CD14-positive monocyte (primary cell): ENCODE data around the gene SLC3A2. TPM values are rescaled to one million over a fixed set of nuclear protein-coding genes. Genes with fewer than 3 reads are reported as not detected.

Source experiments
- DNase-seq, 3 donors: peaks; one replicate each; pipeline ENCODE4 v3.0.0-alpha.2; 2011 to 2022
- H2AFZ ChIP-seq: 2 replicates; pipeline ENCODE4 v1.6.0; 2012; ENCODE audit warnings: mild to moderate bottlenecking, low read depth, low read length, inconsistent platforms; ENCODE audit not compliant: insufficient read depth, poor library complexity, severe bottlenecking
- H3K27ac ChIP-seq, 2 donors: 1 replicate in 1 of 2; 2 replicates in 1 of 2; pipeline ENCODE4 v1.5.1; 2012 to 2013; ENCODE audit warnings: low read length in 2 of 2, control low read depth in 1 of 2, inconsistent platforms in 1 of 2, low read depth in 1 of 2, mild to moderate bottlenecking in 1 of 2
- H3K27me3 ChIP-seq, 2 donors: one replicate each; pipeline versions ENCODE4 v1.6.0 to v1.6.1; 2011 to 2013; ENCODE audit warnings: low read length in 2 of 2; ENCODE audit not compliant: control insufficient read depth in 2 of 2, insufficient read depth in 2 of 2
- H3K36me3 ChIP-seq, 2 donors: replicated peaks in 1 of 2; 1 replicate in 1 of 2; 2 replicates in 1 of 2; pipeline versions ENCODE4 v1.5.1 to v1.6.1; 2012 to 2013; ENCODE audit warnings: low read length in 2 of 2, control low read depth in 1 of 2, inconsistent platforms in 1 of 2, mild to moderate bottlenecking in 1 of 2; ENCODE audit not compliant: insufficient read depth in 2 of 2, control insufficient read depth in 1 of 2
- H3K4me1 ChIP-seq, 2 donors: 1 replicate in 1 of 2; 2 replicates in 1 of 2; pipeline versions ENCODE4 v1.5.1 to v1.6.1; 2012 to 2013; ENCODE audit warnings: low read length in 2 of 2, control low read depth in 1 of 2, inconsistent platforms in 1 of 2, mild to moderate bottlenecking in 1 of 2, moderate library complexity in 1 of 2; ENCODE audit not compliant: insufficient read depth in 2 of 2, control insufficient read depth in 1 of 2
- H3K4me2 ChIP-seq: replicated peaks from 2 replicates; pipeline ENCODE3; 2012; ENCODE audit warnings: low read length, moderate library complexity, mild to moderate bottlenecking; ENCODE audit not compliant: poor library complexity, severe bottlenecking; ENCODE audit errors: extremely low read depth
- H3K4me3 ChIP-seq, 3 experiments: fragments of 200-600 bp in 1 of 3; sonication (generic) in 1 of 3; replicated peaks in 1 of 3; 1 replicate in 2 of 3; 2 replicates in 1 of 3; pipeline ENCODE4 v1.5.1; 2011 to 2013; ENCODE audit warnings: low read length in 3 of 3, mild to moderate bottlenecking in 3 of 3, control low read depth in 2 of 3, low read depth in 2 of 3, inconsistent platforms in 1 of 3, moderate library complexity in 1 of 3
- H3K79me2 ChIP-seq: 2 replicates; pipeline ENCODE4 v1.6.0; 2012; ENCODE audit warnings: mild to moderate bottlenecking, control low read depth, inconsistent platforms, low read length, moderate library complexity; ENCODE audit not compliant: insufficient read depth
- H3K9ac ChIP-seq: 2 replicates; pipeline ENCODE4 v1.6.0; 2017; ENCODE audit warnings: low read length, mild to moderate bottlenecking; ENCODE audit not compliant: insufficient read depth, poor library complexity, severe bottlenecking
- H3K9me3 ChIP-seq, 2 donors: replicated peaks in 1 of 2; 1 replicate in 1 of 2; 2 replicates in 1 of 2; pipeline versions ENCODE4 v1.5.1 to v1.6.1; 2012 to 2013; ENCODE audit warnings: low read length in 2 of 2, control low read depth in 1 of 2; ENCODE audit not compliant: control insufficient read depth in 1 of 2, insufficient read depth in 1 of 2
- H4K20me1 ChIP-seq: 2 replicates; pipeline ENCODE4 v1.6.0; 2012; ENCODE audit warnings: mild to moderate bottlenecking, low read length, control low read depth, moderate library complexity; ENCODE audit not compliant: insufficient read depth
- H3K27ac Mint-ChIP-seq, 7 donors: one replicate each; pipeline ENCODE4 v1.8.0; 2020; ENCODE audit warnings: mild to moderate bottlenecking in 7 of 7, mixed read lengths in 7 of 7, moderate library complexity in 6 of 7, inconsistent platforms in 2 of 7
- H3K27me3 Mint-ChIP-seq, 3 donors: one replicate each; pipeline ENCODE4 v1.8.0; 2021 to 2022; ENCODE audit warnings: low read depth in 3 of 3, mild to moderate bottlenecking in 3 of 3, mixed read lengths in 3 of 3, moderate library complexity in 3 of 3, inconsistent platforms in 1 of 3
- H3K36me3 Mint-ChIP-seq, 2 donors: one replicate each; pipeline ENCODE4 v1.8.0; 2020; ENCODE audit warnings: mixed read lengths in 2 of 2, inconsistent platforms in 1 of 2, mild to moderate bottlenecking in 1 of 2
- H3K4me1 Mint-ChIP-seq: one replicate; pipeline ENCODE4 v1.8.0; 2020; ENCODE audit warnings: mild to moderate bottlenecking, mixed read lengths
- H3K4me3 Mint-ChIP-seq, 2 donors: one replicate each; pipeline ENCODE4 v1.8.0; 2020; ENCODE audit warnings: mild to moderate bottlenecking in 2 of 2, mixed read lengths in 2 of 2, moderate library complexity in 1 of 2
- H3K9me3 Mint-ChIP-seq, 7 donors: one replicate each; pipeline ENCODE4 v1.8.0; 2020 to 2022; ENCODE audit warnings: mixed read lengths in 7 of 7, mild to moderate bottlenecking in 6 of 7, moderate library complexity in 6 of 7, inconsistent platforms in 2 of 7
- WGBS: methylation state at CpG from one replicate; pipeline ENCODE4 v1.1.5; 2013; ENCODE audit warnings: missing lambda C conversion rate; ENCODE audit not compliant: insufficient coverage; 5-methylcytosine and 5-hydroxymethylcytosine counted together
- intact Hi-C, 2 donors: fragments of 100-400 bp; cut with micrococcal nuclease; formaldehyde crosslinking; loops; one replicate each; pipeline versions ENCODE4 v1.15.0 to v1.15.1; 2023
- polyA plus RNA-seq, 3 donors: library from polyadenylated mRNA; depleted of rRNA in 1 of 3; unstranded in 2 of 3; stranded (reverse) in 1 of 3; fragments of 300-500 nt in 2 of 3; fragments of >200 nt in 1 of 3; fragmentation: Illumina TruSeq in 2 of 3; gene quantifications; 1 replicate in 2 of 3; 2 replicates in 1 of 3; pipeline ENCODE4 v1.2.3, GENCODE V29; 2012 to 2021
- TF ChIP-seq, protein P1 (sequence below): fragments of 200-600 bp; IDR thresholded peaks from one replicate; pipeline ENCODE4 v1.8.0; 2022; ENCODE audit warnings: antibody characterized with exemption, mild to moderate bottlenecking

The SLC3A2 gene
- polyA plus RNA-seq, 3 donors, result 156 to 231 (median 189) TPM

DNA sequence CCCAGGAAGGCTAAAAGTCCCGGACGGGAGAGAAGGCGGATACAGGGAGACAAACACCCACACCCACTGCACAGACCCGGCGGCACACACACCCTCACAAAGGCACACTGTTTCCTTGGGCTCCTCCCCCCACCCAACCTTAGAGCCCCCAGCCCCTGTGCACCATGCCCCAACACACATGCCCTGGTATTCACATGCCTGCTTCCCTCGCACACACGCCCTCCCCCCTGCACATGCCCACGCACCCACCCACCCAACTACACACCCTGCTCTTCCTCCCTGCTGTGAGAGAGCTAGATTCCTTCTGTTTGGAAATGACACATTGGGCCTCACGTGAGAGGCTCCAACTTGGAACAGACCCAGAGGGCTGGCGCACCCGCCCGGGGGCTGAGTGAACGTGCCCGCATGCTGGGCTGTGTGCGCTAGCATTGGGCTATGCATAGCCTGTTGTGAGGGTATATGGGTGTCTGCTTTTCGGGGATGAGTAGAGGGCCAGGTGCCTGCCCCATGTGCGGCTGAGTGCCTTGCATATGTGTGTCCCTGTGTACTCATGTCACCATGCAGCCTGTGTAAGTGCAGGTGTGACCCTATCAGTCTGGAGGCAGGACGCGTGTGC, 41.0 kb downstream of the SLC3A2 start:
- H3K27ac Mint-ChIP-seq, result no peak overlapping the region
- no peak overlapping the region for H3K4me2 ChIP-seq
- TF ChIP-seq, protein P1, sequence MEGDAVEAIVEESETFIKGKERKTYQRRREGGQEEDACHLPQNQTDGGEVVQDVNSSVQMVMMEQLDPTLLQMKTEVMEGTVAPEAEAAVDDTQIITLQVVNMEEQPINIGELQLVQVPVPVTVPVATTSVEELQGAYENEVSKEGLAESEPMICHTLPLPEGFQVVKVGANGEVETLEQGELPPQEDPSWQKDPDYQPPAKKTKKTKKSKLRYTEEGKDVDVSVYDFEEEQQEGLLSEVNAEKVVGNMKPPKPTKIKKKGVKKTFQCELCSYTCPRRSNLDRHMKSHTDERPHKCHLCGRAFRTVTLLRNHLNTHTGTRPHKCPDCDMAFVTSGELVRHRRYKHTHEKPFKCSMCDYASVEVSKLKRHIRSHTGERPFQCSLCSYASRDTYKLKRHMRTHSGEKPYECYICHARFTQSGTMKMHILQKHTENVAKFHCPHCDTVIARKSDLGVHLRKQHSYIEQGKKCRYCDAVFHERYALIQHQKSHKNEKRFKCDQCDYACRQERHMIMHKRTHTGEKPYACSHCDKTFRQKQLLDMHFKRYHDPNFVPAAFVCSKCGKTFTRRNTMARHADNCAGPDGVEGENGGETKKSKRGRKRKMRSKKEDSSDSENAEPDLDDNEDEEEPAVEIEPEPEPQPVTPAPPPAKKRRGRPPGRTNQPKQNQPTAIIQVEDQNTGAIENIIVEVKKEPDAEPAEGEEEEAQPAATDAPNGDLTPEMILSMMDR, result no peak
- H3K9ac ChIP-seq, result no peak overlapping the region
- peaks cover 0 to 17% (median 3%) of the 10 kb centered on the region in 7 donors for H3K9me3 Mint-ChIP-seq
- no peak overlapping the region for H3K27ac ChIP-seq
- peaks cover 23 to 50% of the 10 kb centered on the region in 2 donors for H3K27me3 ChIP-seq
- H3K36me3 Mint-ChIP-seq, result no peaks in the 10 kb centered on the region
- no peak for DNase-seq
- H3K4me3 Mint-ChIP-seq, result peak overlapping the region in 1 of 2 donors; percentile 61
- H4K20me1 ChIP-seq, result no peaks in the 10 kb centered on the region
- peaks cover 0 to 14% of the 10 kb centered on the region in 2 donors for H3K9me3 ChIP-seq
- no peak overlapping the region for H3K4me3 ChIP-seq
- intact Hi-C loops, result no loop called here
- H3K27me3 Mint-ChIP-seq, result peaks cover 59 to 73% (median 67%) of the 10 kb centered on the region in 3 donors
- peaks cover 6 to 17% of the 10 kb centered on the region in 2 donors for H3K4me1 ChIP-seq
- peaks cover 20% of the 10 kb centered on the region for H3K4me1 Mint-ChIP-seq
- H3K79me2 ChIP-seq, result no peaks in the 10 kb centered on the region
- H3K36me3 ChIP-seq, result no peaks in the 10 kb centered on the region
- WGBS, result 50% methylated on average over 15 of the region's 19 CpGs
- no peak overlapping the region for H2AFZ ChIP-seq

DNA sequence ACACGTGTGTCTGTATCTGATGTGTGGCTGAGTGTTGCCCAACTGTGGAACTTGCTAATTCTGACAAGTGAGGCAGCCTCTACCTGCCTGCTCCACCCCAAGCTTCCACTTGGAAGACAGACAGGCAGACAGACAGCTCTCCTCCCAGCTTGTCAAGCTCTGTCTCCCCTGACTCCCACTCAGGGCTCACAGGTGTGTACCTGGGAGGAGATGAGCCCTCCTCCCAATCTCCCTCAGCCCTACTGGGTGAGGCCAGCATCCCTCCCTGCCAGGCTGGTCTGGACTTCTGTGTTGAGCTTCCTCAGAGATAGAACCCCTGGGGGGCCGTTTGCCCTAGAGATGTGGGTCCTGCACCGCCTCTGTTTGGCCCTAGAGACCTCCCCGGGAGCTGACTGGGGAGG, 41.5 kb downstream of the SLC3A2 start:
- Mint-ChIP-seq H3K9me3 (peaks cover 0 to 19% (median 3%) of the 10 kb centered on the region in 7 donors), H3K27me3 (peaks cover 64 to 76% (median 71%) of the 10 kb centered on the region in 3 donors), H3K4me3 (peak overlapping the region in 1 of 2 donors; percentile 61), H3K4me1 (peaks cover 20% of the 10 kb centered on the region), H3K27ac (no peak overlapping the region), H3K36me3 (no peaks in the 10 kb centered on the region)
- H3K9me3 ChIP-seq, result peaks cover 0 to 17% of the 10 kb centered on the region in 2 donors
- DNase-seq, result no peak
- no peak overlapping the region for H3K4me3 ChIP-seq
- H3K79me2 ChIP-seq, result no peaks in the 10 kb centered on the region
- H3K4me1 ChIP-seq, result peaks cover 6 to 17% of the 10 kb centered on the region in 2 donors
- no peaks in the 10 kb centered on the region for H4K20me1 ChIP-seq
- H3K27ac ChIP-seq, result no peak overlapping the region
- H3K4me2 ChIP-seq, result no peak overlapping the region
- 87% methylated on average over 4 of the region's 4 CpGs for WGBS
- TF ChIP-seq, protein P1, result no peak
- H2AFZ ChIP-seq, result no peak overlapping the region
- intact Hi-C loops, result no loop called here
- H3K36me3 ChIP-seq, result no peaks in the 10 kb centered on the region
- H3K9ac ChIP-seq, result no peak overlapping the region
- peaks cover 28 to 55% of the 10 kb centered on the region in 2 donors for H3K27me3 ChIP-seq
